Gastroesophageal sphincter (tissue), 3 donors: Measurements from ENCODE around the gene ZBTB20.

Source experiments
- POLR2A ChIP-seq, 2 donors: fragments of 450-650 bp; IDR thresholded peaks; one replicate each; pipeline ENCODE4 v1.6.1; 2017; ENCODE audit warnings: antibody characterized with exemption in 2 of 2, mild to moderate bottlenecking in 2 of 2, moderate library complexity in 1 of 2
- POLR2AphosphoS5 ChIP-seq: sonication (generic); formaldehyde crosslinking; IDR thresholded peaks from one replicate; pipeline ENCODE4 v1.6.1; 2017; ENCODE audit warnings: antibody characterized with exemption
- TF ChIP-seq, protein P1 (sequence below), 4 experiments: fragments of 200-600 bp in 2 of 4; fragments of 450-650 bp in 2 of 4; sonication (generic) in 1 of 4; IDR thresholded peaks; one replicate each; pipeline ENCODE4 v1.5.1; 2017 to 2019; ENCODE audit warnings: antibody characterized with exemption in 4 of 4, mild to moderate bottlenecking in 2 of 4, moderate library complexity in 2 of 4

DNA sequence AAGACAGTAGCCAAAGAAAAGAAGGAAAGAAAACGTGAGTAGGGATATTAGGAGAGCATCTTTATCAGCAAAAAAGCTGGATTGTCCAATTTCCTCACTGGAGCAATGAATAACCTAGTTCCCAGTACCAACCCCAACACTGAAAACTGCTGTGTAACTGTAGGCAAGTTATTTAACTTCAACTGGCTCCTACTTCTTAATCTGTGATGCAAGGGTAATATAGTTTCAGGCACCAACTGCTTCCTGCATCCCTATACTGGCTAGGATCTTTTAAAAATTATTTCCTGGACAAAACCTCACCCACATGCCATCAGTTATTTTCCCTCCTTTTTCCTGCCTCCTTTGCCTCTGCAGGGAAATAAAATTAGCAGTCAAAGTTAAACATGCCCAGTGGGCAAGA is 59.6 kb downstream of the ZBTB20 start:
- TF ChIP-seq, protein P1, sequence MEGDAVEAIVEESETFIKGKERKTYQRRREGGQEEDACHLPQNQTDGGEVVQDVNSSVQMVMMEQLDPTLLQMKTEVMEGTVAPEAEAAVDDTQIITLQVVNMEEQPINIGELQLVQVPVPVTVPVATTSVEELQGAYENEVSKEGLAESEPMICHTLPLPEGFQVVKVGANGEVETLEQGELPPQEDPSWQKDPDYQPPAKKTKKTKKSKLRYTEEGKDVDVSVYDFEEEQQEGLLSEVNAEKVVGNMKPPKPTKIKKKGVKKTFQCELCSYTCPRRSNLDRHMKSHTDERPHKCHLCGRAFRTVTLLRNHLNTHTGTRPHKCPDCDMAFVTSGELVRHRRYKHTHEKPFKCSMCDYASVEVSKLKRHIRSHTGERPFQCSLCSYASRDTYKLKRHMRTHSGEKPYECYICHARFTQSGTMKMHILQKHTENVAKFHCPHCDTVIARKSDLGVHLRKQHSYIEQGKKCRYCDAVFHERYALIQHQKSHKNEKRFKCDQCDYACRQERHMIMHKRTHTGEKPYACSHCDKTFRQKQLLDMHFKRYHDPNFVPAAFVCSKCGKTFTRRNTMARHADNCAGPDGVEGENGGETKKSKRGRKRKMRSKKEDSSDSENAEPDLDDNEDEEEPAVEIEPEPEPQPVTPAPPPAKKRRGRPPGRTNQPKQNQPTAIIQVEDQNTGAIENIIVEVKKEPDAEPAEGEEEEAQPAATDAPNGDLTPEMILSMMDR (IDR thresholded peaks at IDR 0.05) = no peak
- no peak for TF ChIP-seq POLR2A (IDR thresholded peaks at IDR 0.05)
- TF ChIP-seq POLR2AphosphoS5 = no peak
